MM.1S (cell line): Measurements from ENCODE around the gene ZNF512.

Experiments used
- CTCF ChIP-seq: fragments of 300-600 bp; sonication (generic); IDR thresholded peaks from 2 replicates; pipeline ENCODE4 v1.5.1; 2016; ENCODE audit warnings: antibody characterized with exemption, low read length, mixed read lengths
- EZH2 ChIP-seq: fragments of 300-600 bp; sonication (generic); optimal IDR thresholded peaks from 2 replicates; pipeline ENCODE3; 2017; ENCODE audit warnings: low read depth, mild to moderate bottlenecking, antibody characterized with exemption, low read length, mixed read lengths

DNA sequence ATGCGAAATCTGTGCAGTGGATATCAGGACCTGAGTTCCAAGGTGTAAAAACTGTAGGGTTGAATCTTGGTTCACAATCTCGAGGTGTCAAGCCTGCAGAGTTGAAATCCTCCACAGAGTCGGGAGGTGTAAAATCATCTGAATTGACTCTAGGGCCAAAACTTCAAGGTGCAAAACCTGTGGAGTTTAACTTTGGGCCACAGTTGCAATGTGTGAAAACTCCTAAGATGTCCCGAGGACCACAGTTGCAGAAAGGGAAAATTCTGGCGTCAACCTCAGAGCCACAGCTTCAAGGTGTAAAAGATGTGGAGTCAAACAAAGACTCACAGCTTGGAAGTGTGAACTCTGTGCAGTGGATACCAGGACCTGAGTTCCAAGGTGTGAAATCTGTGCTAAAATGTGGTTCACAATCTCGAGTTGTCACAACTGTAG is 9.8 kb upstream of the ZNF512 start:
- TF ChIP-seq EZH2 (no peak), CTCF (no peak)
